ENCODE results near the gene WDTC1. TPM values are rescaled to one million over a fixed set of nuclear protein-coding genes. Genes with fewer than 3 reads are reported as not detected.
A peak's percentile ranks its signal among the peaks of the same experiment; 100 is the strongest.

The WDTC1 gene
- total and polyA plus RNA-seq, 9 of the 15 experiments (the other 6 are each of a cell fraction or from before 2014, with no cell fraction given) = 0.18 to 32.3 (median 8.8) TPM

GRCh38 chr1:27234049-27234882 lies at the start of gene WDTC1 (continued):
- no peak for TF ChIP-seq ZBTB26 (CRISPR knock-in tag; IDR thresholded peaks at IDR 0.05)
- no peak for TF ChIP-seq U2AF2 (optimal IDR thresholded peaks at IDR 0.05; ENCODE audit: low read depth, low read length)
- TF ChIP-seq ZNF445 (CRISPR knock-in tag; IDR thresholded peaks at IDR 0.05; ENCODE audit: low read depth) = no peak
- TF ChIP-seq HNRNPUL1 (IDR thresholded peaks at IDR 0.05; ENCODE audit: low read length) = no peak
- TF ChIP-seq E2F3 (CRISPR knock-in tag; IDR thresholded peaks at IDR 0.05) = peak; percentile 91
- peak; percentile 92 for TF ChIP-seq BMI1 (IDR thresholded peaks at IDR 0.05; ENCODE audit: low read length)
- no peak for TF ChIP-seq ZNF431 (CRISPR knock-in tag; IDR thresholded peaks at IDR 0.05)
- TF ChIP-seq BRCA1 (IDR thresholded peaks at IDR 0.05) = no peak
- no peak for TF ChIP-seq BRCA1 (CRISPR knock-in tag; IDR thresholded peaks at IDR 0.05)
- no peak for TF ChIP-seq CEBPG (CRISPR knock-in tag; IDR thresholded peaks at IDR 0.05)
- no peak for TF ChIP-seq CEBPG (tag; conservative IDR thresholded peaks at IDR 0.05 in 1 of 2, IDR thresholded peaks at IDR 0.05 in 1 of 2)
- no peak for TF ChIP-seq ZNF830 (CRISPR knock-in tag; IDR thresholded peaks at IDR 0.05)
- TF ChIP-seq HDAC3 (IDR thresholded peaks at IDR 0.05; ENCODE audit: borderline replicate concordance, partially characterized antibody) = peak; percentile 100
- no peak for TF ChIP-seq SMARCA4 (IDR thresholded peaks at IDR 0.05)
- TF ChIP-seq, protein P1, sequence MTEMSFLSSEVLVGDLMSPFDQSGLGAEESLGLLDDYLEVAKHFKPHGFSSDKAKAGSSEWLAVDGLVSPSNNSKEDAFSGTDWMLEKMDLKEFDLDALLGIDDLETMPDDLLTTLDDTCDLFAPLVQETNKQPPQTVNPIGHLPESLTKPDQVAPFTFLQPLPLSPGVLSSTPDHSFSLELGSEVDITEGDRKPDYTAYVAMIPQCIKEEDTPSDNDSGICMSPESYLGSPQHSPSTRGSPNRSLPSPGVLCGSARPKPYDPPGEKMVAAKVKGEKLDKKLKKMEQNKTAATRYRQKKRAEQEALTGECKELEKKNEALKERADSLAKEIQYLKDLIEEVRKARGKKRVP (CRISPR knock-in tag; IDR thresholded peaks at IDR 0.05) = no peak
- TF ChIP-seq, protein P2, sequence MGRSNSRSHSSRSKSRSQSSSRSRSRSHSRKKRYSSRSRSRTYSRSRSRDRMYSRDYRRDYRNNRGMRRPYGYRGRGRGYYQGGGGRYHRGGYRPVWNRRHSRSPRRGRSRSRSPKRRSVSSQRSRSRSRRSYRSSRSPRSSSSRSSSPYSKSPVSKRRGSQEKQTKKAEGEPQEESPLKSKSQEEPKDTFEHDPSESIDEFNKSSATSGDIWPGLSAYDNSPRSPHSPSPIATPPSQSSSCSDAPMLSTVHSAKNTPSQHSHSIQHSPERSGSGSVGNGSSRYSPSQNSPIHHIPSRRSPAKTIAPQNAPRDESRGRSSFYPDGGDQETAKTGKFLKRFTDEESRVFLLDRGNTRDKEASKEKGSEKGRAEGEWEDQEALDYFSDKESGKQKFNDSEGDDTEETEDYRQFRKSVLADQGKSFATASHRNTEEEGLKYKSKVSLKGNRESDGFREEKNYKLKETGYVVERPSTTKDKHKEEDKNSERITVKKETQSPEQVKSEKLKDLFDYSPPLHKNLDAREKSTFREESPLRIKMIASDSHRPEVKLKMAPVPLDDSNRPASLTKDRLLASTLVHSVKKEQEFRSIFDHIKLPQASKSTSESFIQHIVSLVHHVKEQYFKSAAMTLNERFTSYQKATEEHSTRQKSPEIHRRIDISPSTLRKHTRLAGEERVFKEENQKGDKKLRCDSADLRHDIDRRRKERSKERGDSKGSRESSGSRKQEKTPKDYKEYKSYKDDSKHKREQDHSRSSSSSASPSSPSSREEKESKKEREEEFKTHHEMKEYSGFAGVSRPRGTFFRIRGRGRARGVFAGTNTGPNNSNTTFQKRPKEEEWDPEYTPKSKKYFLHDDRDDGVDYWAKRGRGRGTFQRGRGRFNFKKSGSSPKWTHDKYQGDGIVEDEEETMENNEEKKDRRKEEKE (IDR thresholded peaks at IDR 0.05; ENCODE audit: borderline replicate concordance in 1 of 2, control insufficient read depth in 1 of 2, low read depth in 2 of 2, low read length in 1 of 2) = no peak
- TF ChIP-seq, protein P3, sequence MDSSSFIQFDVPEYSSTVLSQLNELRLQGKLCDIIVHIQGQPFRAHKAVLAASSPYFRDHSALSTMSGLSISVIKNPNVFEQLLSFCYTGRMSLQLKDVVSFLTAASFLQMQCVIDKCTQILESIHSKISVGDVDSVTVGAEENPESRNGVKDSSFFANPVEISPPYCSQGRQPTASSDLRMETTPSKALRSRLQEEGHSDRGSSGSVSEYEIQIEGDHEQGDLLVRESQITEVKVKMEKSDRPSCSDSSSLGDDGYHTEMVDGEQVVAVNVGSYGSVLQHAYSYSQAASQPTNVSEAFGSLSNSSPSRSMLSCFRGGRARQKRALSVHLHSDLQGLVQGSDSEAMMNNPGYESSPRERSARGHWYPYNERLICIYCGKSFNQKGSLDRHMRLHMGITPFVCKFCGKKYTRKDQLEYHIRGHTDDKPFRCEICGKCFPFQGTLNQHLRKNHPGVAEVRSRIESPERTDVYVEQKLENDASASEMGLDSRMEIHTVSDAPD (CRISPR knock-in tag; IDR thresholded peaks at IDR 0.05) = no peak
- TF ChIP-seq EGR1 (conservative IDR thresholded peaks at IDR 0.05) = peak; percentile 86
- TF ChIP-seq DDX20 (tag; IDR thresholded peaks at IDR 0.05; ENCODE audit: low read depth) = no peak
- peak; percentile 46; the same call in 1 of the 2 replicates for TF ChIP-seq SUPT5H (IDR thresholded peaks at IDR 0.05)

Data from K562 (cell line).